HFF-Myc (cell line): ENCODE measurements around the gene GPR89B.
"Not testable (repeated sequence)": the region's sequence is repeated elsewhere in the genome, so short reads cannot be mapped to it uniquely, and the experiment has no call there.

ENCODE experiments used
- DNase-seq: peaks from one replicate; pipeline ENCODE4 v3.0.0-alpha.2; 2011; ENCODE audit warnings: low read depth; ENCODE audit errors: extremely low read depth
- H3K4me3 ChIP-seq: replicated peaks from 2 replicates; pipeline ENCODE4 v1.5.1; 2011; ENCODE audit warnings: low read depth, mild to moderate bottlenecking, control low read depth, low read length

The GPR89B gene

DNA sequence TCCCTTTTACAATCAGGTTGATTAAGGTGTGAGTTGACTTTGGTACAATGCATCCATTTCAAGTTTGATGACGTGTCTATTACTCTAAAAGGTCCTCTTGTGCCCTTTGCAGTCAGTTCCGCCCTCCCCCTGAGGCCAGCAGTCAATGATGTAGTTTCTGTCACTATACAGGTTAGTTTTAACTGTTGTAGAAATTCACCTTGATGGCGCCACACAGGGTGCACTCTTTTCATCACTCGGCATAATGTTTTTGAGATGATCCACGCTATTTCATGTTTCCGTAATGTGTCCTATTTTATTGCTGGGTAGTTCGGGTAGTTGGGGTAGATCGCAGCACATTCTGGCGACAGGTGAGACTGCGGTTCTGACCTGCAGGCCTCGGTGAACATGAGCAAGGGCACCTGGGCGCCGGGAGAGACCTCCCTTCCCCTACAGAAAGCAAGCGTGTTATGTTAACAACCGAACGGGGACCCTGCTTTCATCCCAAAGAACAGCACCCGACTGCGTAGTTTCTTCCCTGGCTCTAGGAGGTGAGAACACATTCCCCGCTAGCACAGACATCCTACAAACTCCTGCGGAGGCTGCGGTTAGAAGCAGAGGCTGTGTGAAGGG lies 109.7 kb downstream of the GPR89B start:
- DNase-seq, H3K4me3 ChIP-seq: not testable (repeated sequence)

DNA sequence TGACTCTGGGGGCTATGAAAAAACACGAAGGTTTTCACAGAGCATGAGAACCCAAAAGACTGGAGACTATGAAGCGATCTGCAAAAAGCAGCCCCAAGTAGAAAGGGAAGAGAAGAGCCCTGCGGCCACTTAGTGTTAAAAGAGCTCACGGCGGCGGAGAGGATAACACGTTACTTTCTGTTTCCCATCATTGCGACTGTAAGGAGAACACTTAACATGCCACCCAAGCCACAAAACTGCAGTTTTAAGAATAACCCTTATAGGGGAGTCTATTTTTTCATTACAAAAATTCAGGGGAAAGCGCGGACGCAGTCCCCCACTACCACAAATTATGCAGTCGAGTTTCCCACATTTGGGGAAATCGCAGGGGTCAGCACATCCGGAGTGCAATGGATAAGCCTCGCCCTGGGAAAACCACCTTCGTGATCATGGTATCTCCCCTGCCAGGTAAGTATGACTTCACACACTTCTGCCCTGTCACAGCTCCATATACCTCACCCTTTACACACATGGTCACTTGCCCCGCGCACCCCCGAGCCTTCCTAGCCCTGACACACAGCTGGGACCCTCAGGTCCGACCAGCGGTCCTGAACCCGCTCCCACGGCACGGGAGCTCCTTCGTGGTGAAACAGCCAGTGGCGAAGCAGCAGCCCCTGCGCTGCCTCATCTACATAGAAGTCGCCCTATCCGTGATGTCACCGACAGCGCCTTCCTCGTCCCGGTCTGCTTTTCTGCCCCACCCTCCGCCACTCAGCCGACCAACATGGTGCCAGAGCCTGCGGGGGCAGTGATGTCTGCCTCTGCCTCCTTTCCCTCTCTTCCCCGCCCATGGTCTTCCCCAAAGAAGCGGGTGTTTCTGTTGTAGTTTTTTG lies 110.5 kb downstream of the GPR89B start:
- peak overlapping the region; percentile 17; the same call in 1 of the 2 replicates for H3K4me3 ChIP-seq
- peak; percentile 93 for DNase-seq
